Activated T-cell treated with anti-CD3 and anti-CD28 coated beads for 24 hours (primary cell): ENCODE results near the gene GALNS.

Source experiments
- DNase-seq: peaks from one replicate; pipeline ENCODE4 v3.0.0-alpha.2; 2020; ENCODE audit warnings: low read depth

The GALNS gene

GRCh38 chr16:88875703-88876234 is 19.0 kb upstream of the GALNS start:
- DNase-seq, result no peak

DNA sequence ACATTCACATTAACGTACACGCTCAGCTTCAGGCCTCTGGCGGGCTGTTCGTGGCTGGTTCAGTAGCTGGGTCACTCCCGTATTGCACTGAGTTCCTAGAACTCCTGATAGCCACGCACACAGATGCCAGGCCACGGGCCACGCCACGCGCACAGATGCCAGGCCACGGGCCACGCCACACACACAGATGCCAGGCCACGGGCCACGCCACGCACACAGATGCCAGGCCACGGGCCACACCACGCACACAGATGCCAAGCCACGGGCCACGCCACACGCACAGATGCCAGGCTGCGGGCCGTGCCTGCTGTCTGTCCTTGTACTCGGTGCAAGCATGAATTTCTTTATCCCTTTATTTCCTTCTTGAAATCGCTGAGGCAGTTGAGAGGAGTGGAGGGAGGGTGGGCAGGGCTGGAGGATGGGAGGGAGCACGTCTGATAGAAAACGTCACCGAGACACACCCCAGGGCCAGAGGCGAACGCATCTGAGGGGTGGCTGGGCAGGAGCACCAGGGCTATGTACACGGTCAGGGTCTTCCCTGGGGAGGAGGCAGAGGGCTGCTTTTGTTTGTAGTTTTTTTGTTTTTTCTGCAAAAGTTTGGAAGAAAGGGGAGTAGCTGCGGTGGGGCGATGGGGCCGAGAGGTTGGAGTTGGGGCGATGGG is 18.3 kb upstream of the GALNS start:
- DNase-seq, result no peak

DNA sequence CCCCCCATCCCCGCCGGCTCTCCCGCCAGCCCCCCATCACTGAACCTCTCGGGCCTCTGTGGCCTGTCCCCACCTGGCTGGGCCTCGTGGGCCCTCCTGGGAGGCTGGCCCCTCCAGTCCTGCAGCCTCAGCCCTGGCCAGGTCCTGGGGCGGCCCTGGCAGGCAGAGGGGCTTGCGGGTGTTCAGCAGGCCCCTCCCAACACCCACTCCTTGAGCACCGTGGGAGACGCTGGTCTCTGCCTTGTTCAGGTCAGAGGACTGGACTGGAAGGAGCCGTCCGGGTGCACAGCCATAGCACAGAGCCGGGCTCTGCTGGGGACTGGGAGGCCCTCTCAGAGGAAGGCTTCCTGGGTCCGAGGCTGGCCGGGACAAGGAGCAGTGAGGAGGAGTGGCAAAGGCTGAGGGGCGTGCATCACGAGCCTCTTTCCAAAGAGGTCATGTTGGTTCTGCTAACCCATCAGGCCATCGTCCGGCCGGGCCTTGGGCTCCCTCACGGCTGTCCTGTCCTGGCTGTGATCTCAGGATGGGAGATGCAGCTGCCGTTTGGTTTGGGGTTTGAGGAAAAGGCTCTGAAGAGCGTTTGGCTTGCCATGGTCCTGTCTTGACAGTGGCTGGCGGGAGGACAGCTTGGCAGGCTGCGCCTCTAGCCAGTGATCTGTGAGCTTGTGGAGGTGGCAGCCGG is 16.0 kb upstream of the GALNS start:
- no peak for DNase-seq

GRCh38 chr16:88871730-88872416 is 15.1 kb upstream of the GALNS start:
- DNase-seq, result no peak

GRCh38 chr16:88871349-88871702 is 14.6 kb upstream of the GALNS start:
- DNase-seq, result no peak

DNA sequence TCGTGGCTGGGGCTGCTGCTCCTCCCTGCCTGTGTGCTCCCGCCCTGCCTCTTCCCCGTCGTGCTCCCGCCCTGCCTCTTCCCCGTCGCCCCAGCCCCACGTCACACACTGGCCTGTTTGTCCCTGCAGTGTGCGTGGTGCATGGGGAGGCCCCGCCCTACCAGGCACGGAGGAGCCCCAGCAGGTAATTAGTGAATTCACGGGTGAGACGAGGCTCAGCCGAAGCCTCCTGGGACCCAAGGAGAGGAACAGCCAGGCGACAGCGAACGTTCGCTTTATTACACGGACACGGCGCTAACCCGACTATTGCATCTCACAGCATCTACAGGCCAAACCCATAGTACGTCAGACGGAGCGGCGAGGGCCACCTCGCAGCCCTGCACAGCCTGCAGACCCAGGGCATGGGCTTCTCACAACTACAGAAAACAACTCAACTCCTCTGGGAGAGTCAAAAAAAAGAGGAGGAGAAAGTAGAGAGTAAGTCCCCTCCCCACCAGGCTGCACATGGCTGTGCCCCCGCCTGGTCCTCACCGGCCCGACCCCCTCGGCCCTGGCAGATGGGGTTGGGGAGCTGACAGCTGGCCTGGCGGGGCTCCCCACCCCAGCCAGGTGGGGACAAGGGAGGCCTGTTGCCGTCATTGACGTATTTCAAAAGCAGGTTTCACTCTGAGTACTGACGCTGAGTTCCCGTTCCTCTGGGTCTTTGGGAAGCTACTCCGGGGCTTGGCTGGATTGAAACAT is 14.0 kb upstream of the GALNS start:
- no peak for DNase-seq

DNA sequence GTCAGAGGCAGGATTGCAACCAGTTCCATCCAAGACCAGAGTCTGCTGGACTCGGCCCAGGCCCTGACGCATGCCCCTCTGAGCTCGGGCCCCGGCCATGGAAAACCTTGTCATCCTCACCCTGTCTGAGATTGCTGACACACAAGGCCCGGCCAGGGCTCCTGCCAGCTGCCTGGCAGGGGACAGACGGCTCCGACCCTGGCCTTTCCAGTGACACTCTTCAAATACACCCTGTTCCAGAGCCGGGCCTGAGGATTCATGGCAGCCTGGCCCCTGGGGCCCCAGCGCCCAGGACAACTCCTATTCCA is 12.9 kb upstream of the GALNS start:
- no peak for DNase-seq

DNA sequence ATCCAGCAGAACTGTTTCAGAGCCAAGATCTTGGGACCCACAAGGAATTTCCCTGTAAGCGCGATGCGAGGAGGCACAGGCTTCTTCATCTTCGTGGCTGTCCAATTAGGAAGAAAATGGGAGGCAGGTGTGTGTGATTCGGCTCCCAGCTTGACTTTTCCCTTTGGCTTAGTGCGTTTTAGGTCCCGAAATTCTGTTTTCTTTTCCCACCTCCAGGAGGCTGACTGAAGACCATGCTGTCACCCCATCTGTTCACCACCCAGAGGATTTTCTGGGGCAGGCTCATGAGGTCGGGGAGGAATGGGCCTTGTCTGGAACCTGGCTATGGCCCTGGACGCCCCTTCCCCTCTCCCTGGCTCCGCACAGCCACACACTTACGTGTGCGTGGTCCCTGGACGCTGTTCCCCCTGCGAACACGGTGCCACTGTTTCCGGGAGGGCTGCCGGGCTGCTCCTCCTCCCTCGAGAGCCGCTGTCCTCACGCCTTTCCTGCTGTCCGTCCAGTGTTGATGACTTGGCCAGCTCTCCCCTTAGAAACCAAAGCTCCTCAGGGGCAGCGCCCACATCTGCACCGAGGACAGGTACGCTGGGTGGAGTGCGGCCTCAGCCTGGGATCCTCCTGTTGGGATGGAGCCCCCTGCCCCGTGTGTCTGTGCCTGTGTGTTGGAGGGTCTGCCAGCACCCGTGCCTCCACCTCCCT is 12.4 kb upstream of the GALNS start:
- DNase-seq, result no peak

DNA sequence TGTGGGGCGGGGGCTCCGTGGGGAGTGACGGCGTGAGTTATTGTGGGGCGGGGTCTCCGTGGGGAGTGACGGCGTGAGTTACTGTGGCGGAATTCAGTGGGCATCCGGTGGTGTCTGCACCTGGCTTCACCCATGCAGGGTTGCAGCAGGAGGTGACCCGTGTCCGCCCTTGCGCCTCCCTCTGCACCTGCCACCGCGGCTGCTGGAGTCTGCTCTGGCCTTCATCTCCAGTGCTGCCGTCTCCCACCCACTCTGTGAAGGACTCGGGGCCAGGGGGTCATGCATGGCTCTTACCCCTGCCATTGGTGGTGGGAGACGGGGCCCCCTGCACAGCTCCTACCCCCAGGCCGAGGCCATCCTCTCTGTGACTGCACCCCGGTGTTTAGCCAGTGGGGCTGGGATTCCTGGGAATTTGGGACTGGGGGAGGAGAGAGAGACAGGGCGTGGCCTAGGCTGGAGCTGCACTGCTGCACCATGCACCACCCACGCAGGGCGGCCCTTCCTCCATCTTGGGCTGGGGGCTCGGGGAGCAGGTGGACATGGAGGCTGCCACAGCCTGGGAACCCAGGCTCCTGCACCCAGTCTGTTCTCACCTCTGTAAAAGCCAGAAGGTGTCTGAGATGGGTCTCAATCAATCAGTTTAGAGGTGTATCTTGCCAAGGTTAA is 11.0 kb upstream of the GALNS start:
- no peak for DNase-seq

DNA sequence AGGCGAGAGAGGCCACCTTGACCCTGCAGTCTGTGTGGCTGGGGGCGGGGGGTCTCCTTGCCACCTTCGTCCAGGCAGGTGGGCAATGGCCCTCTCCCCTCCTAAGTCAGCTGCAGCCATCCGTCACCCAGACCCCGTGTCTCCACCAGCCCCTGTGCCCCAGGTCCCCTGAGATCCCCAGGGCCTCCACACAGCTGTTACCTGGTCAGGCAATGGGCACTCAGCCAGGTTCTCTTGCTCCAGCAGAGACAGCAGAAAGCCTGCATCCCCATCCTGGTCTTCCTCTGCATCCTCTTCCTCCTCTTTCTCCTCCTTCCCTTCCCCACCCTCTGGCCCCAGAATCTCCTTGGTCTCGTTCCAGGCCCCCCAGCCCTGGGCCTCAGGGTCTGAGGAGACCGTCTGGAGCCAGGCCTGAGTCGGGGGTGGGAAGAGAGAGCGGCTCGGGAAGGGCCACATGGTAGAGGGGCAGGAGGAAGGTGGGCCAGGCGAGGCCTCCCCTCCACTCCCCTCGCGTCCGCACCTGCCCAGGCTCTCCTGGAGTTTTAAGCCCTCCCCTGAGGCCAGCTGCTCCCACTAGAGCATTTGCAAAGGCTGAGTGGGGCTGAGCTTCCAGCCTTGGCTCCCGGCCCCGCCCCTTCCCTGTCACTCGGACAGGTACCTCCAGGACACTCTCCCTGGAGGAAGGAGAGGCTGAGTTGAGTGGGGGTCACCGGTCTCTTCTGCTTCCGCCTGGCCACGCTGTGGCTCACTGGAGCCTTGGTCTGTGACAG is 9.6 kb upstream of the GALNS start, which contains the start of gene PABPN1L:
Gene PABPN1L, minus strand, starts transcription at position 510 of the 770 bp plus-strand sequence. Its CDS starts 54 bp downstream, at position 456.
- DNase-seq, result no peak

DNA sequence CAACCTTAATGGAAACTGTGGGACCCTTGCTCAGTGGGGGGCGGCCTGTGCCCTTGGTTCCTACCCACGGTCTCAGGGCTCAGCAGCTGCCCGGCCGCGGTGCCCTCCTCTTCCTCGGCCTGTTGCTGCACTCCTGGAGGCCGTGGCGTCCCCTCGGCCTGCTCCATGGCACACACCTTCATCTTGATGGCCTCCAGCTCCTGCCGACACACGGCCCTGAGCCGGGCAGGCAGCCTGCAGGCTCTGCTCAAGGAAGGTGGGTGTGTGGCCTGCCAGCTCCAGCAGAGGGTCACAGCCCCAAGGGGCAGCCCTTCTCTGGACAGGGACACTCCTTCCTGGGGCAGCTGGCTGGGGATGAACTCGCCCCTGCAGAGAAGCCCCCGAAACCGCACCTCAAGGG is 9.0 kb upstream of the GALNS start:
- no peak for DNase-seq

GRCh38 chr16:88865310-88865709 is 8.6 kb upstream of the GALNS start:
- no peak for DNase-seq

DNA sequence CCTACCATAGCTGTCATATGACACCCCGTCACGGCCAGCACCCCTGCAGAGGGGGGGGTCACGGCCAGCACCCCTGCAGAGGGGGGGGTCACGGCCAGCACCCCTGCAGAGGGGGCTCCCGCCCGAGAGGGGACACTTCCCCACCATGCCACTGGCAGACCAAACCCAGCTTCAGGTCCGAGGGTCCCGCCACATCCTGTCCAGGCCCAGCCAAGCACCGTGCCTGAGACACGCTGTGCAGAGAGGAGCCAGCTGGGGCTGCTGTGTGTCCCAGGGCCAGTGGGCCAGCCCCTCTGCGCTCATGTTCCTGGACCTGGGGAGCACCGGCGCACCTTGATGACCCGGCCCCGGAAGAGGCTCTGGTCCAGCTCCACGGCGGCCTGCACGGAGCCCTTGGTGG is 7.8 kb upstream of the GALNS start:
- DNase-seq, result no peak

DNA sequence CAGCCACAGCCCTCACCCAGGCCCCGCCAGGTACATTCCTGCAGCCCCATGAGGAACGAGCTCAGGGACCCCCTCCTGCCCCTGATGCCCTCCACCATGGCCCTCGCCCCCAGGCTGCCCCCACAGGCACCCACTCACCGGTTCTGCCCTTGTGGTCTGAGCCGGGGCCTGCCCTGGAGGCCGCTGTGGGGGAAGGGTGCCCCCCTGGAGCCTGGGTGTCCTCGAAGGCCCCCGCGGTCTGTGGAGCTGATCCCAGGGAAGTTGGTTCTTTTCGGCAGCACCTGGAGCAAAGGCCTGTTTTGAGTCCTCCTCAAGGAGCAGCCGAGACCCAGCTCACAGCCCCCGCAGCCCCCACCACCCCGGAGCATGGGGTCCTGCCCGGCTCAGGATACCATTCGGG is 7.4 kb upstream of the GALNS start:
- no peak for DNase-seq

DNA sequence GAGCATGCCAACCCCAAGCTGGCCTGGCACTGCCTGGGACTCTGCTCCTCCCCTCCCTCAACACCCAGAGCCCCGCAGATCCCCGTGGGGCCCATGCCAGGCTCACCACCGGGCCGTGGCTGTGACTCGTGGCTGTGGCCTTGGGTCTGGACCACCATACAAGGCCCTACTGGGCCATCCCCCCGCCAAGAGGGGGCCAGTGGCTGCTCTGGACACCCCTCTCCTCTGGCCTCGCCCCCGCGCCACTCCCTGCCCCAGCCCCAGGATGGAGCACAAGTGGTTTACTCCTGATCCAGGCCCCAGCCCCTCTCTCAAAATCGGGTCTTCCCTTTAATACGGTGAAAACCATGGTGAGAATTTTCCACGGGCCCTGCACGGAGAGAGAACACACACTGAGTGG is 6.7 kb upstream of the GALNS start:
- no peak for DNase-seq

- DNase-seq, result no peak
These were observed 6.2 kb upstream of the GALNS start for GRCh38 chr16:88862968-88863367.

DNA sequence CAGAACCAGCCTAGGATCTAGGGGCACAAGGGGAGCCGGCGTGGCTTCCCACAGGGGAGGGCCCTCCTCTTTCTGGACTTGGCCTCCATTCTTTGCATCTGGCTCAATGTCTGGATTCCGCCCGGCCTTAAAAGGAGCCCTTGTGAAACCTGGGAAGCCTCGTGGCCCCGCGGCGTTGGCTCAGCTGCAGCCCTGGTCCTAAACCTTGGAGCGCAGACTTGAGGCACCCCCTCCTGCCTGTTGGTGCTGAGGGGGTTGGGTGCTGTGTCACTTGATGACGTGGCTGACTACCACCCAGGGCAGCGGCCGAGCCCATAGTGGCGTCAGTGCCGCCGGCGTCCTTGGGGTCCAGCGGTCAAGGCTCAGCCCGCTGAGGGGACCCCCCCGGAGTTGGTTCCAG is 4.6 kb upstream of the GALNS start:
- DNase-seq, result no peak

- no peak for DNase-seq
These were observed 2.8 kb upstream of the GALNS start for GRCh38 chr16:88859381-88860091.

- peak; percentile 61 for DNase-seq
These were observed 1.1 kb upstream of the GALNS start for GRCh38 chr16:88857728-88858339.
